Osteoblast (primary cell): Measurements from ENCODE around the gene MRAP. TPM values are rescaled to one million over a fixed set of nuclear protein-coding genes. Genes with fewer than 3 reads are reported as not detected.
A peak's percentile ranks its signal among the peaks of the same experiment; 100 is the strongest.

Experiments
- DNase-seq: peaks from one replicate; pipeline ENCODE4 v3.0.0; 2011; ENCODE audit warnings: low spot score, mixed read lengths; ENCODE audit not compliant: insufficient read length; ENCODE audit errors: missing footprints
- H2AFZ ChIP-seq: 2 replicates; pipeline ENCODE4 v1.6.0; 2011; ENCODE audit warnings: mild to moderate bottlenecking, low read length
- H3K27ac ChIP-seq: 2 replicates; pipeline ENCODE4 v1.5.1; 2011; ENCODE audit warnings: mild to moderate bottlenecking, low read depth, low read length, moderate library complexity
- H3K27me3 ChIP-seq: 2 replicates; pipeline ENCODE4 v1.6.0; 2012; ENCODE audit warnings: mild to moderate bottlenecking, control low read depth, inconsistent platforms, low read length, moderate library complexity; ENCODE audit not compliant: insufficient read depth
- H3K36me3 ChIP-seq: 2 replicates; pipeline ENCODE4 v1.5.1; 2011; ENCODE audit warnings: mild to moderate bottlenecking, low read length, control low read depth, moderate library complexity; ENCODE audit not compliant: insufficient read depth
- H3K4me1 ChIP-seq: 2 replicates; pipeline ENCODE4 v1.5.1; 2011; ENCODE audit warnings: mild to moderate bottlenecking, low read length, control low read depth, moderate library complexity; ENCODE audit not compliant: insufficient read depth
- H3K4me2 ChIP-seq: 2 replicates; pipeline ENCODE4 v1.6.0; 2011; ENCODE audit warnings: mild to moderate bottlenecking, low read length; ENCODE audit not compliant: insufficient read depth
- H3K4me3 ChIP-seq: fragments of 200-600 bp; sonication (generic); 3 replicates; pipeline ENCODE4 v1.5.1; 2012; ENCODE audit warnings: mild to moderate bottlenecking, low read length, inconsistent platforms; ENCODE audit not compliant: insufficient read depth
- H3K79me2 ChIP-seq: 2 replicates; pipeline ENCODE4 v1.6.0; 2012; ENCODE audit warnings: mild to moderate bottlenecking, low read length, control low read depth, inconsistent platforms; ENCODE audit not compliant: insufficient read depth
- H3K9me3 ChIP-seq: 2 replicates; pipeline ENCODE4 v1.5.1; 2011; ENCODE audit warnings: low read depth, low read length, control low read depth
- H4K20me1 ChIP-seq: 2 replicates; pipeline ENCODE4 v1.6.0; 2012; ENCODE audit warnings: mild to moderate bottlenecking, low read length, control low read depth; ENCODE audit not compliant: insufficient read depth
- CTCF ChIP-seq: IDR thresholded peaks from 2 replicates; pipeline ENCODE4 v1.5.1; 2011; ENCODE audit warnings: mild to moderate bottlenecking, low read depth, low read length, moderate library complexity; ENCODE audit errors: extremely low read depth
- total RNA-seq: library from RNA; depleted of rRNA; stranded (reverse); fragments of >200 nt; gene quantifications from 2 replicates; pipeline ENCODE4 v1.2.3, GENCODE V29; 2012

The MRAP gene
- total RNA-seq, 1 donor, result 0.72 TPM

GRCh38 chr21:32276671-32277070, 22.0 kb upstream of the MRAP start:
- no peak overlapping the region for H2AFZ ChIP-seq
- H3K4me2 ChIP-seq, result no peak overlapping the region
- H3K36me3 ChIP-seq, result peaks cover 10% of the 10 kb centered on the region
- H3K79me2 ChIP-seq, result peaks cover 30% of the 10 kb centered on the region
- H3K4me3 ChIP-seq, result no peak overlapping the region
- H3K27ac ChIP-seq, result no peak overlapping the region
- H3K4me1 ChIP-seq, result peaks cover 17% of the 10 kb centered on the region
- no peak for DNase-seq
- H3K9me3 ChIP-seq, result no peaks in the 10 kb centered on the region
- H4K20me1 ChIP-seq, result no peaks in the 10 kb centered on the region
- no peaks in the 10 kb centered on the region for H3K27me3 ChIP-seq
- TF ChIP-seq CTCF, result no peak

GRCh38 chr21:32278103-32278502, 20.6 kb upstream of the MRAP start:
- H2AFZ ChIP-seq, result peak overlapping the region; percentile 98
- H3K27ac ChIP-seq, result peak overlapping the region; percentile 52
- no peaks in the 10 kb centered on the region for H3K27me3 ChIP-seq
- TF ChIP-seq CTCF, result no peak
- H3K4me3 ChIP-seq, result peak overlapping the region; percentile 98
- peak overlapping the region; percentile 98 for H3K4me2 ChIP-seq
- H3K36me3 ChIP-seq, result peaks cover 5% of the 10 kb centered on the region
- peaks cover 17% of the 10 kb centered on the region for H3K4me1 ChIP-seq
- peaks cover 24% of the 10 kb centered on the region for H3K79me2 ChIP-seq
- H3K9me3 ChIP-seq, result no peaks in the 10 kb centered on the region
- H4K20me1 ChIP-seq, result no peaks in the 10 kb centered on the region
- DNase-seq, result no peak

- Histone ChIP-seq H3K36me3 (peaks cover 2% of the 10 kb centered on the region), H3K27ac (peak within 1 kb of the TSS; percentile 93), H3K9me3 (no peaks in the 10 kb centered on the region), H3K27me3 (no peaks in the 10 kb centered on the region), H3K4me3 (peak within 1 kb of the TSS; percentile 98), H3K4me1 (peaks cover 17% of the 10 kb centered on the region), H3K79me2 (peaks cover 24% of the 10 kb centered on the region), H4K20me1 (no peaks in the 10 kb centered on the region), H3K4me2 (peak within 1 kb of the TSS; percentile 98), H2AFZ (peak within 1 kb of the TSS; percentile 98)
- TF ChIP-seq CTCF, result no peak
- DNase-seq, result peak; percentile 97
Measured at GRCh38 chr21:32278518-32279376, 19.9 kb upstream of the MRAP start, which contains the start of gene MIS18A. TSS of gene MIS18A (minus strand) at chr21:32279049. CDS start at chr21:32279014, 35 bp downstream.

GRCh38 chr21:32279377-32279680, 19.3 kb upstream of the MRAP start:
- H3K4me1 ChIP-seq, result peaks cover 17% of the 10 kb centered on the region
- DNase-seq, result no peak
- no peaks in the 10 kb centered on the region for H3K36me3 ChIP-seq
- no peak for TF ChIP-seq CTCF
- peak overlapping the region; percentile 92 for H2AFZ ChIP-seq
- peak overlapping the region; percentile 93 for H3K27ac ChIP-seq
- peak overlapping the region; percentile 98 for H3K4me3 ChIP-seq
- no peaks in the 10 kb centered on the region for H3K27me3 ChIP-seq
- H4K20me1 ChIP-seq, result no peaks in the 10 kb centered on the region
- peak overlapping the region; percentile 98 for H3K4me2 ChIP-seq
- no peaks in the 10 kb centered on the region for H3K9me3 ChIP-seq
- peaks cover 24% of the 10 kb centered on the region for H3K79me2 ChIP-seq
